ENCODE results near the gene SVEP1.

SVEP1 gene

DNA sequence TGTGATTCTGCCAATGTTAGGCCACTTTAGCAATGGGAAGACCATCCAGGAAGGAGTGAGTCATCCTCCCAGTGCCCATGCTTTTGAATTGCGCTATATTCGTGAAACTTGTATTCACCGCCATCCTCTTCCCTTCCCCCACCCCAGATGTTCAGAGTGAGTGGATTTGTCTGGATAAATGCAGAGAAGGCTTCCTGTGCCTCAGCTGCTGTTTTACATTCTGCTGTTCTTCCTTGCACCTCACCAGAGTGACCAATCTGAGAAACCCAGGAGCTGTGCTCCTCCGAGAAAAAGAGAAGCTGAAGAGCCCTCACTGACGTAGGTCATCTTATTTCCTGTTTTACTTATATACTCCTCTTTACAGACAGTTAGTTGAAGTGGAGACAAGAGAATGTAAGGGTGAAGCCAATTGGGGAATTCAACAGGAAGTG lies 24.6 kb upstream of the SVEP1 start:
- no peak overlapping the region for H3K27ac ChIP-seq (ENCODE audit: insufficient read depth, low read depth, low read length, poor library complexity, severe bottlenecking)
- no peaks in the 10 kb centered on the region for H3K9me3 ChIP-seq (ENCODE audit: control insufficient read depth, low read length)
- no peak overlapping the region for H3K4me3 ChIP-seq (ENCODE audit: insufficient read depth, low read depth, low read length)
- no peaks in the 10 kb centered on the region for H3K27me3 ChIP-seq (ENCODE audit: control insufficient read depth, insufficient read depth, low read length, poor library complexity, severe bottlenecking)
- no peaks in the 10 kb centered on the region for H3K4me1 ChIP-seq (ENCODE audit: control insufficient read depth, insufficient read depth, low read length)
- WGBS, 2 experiments = 94 to 96% methylated on average over 3 to 5 of the region's 5 CpGs
- H3K36me3 ChIP-seq (ENCODE audit: control insufficient read depth, insufficient read depth, low read length) = no peaks in the 10 kb centered on the region

DNA sequence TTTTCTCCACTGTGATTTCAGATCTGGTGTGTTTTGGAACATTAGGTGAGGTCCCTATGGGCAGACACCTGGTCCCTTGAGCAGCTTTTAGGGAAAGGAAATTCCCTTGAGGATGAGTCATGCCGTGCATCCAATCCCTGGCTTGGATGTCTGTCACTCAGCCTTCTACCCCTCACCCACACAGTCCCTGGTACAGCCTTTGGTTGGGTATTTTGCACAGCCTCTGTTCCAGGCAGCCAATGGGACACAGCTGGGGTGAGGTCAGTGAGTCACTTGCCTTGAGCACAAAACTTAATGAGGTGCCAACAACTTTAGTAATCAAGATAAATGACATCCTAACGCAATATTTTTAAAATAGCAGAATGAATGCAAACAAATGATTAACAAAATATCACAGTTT lies 22.7 kb upstream of the SVEP1 start:
- WGBS, 2 experiments = 90 to 91% methylated on average over 2 of the region's 2 CpGs
- Histone ChIP-seq H3K36me3 (ENCODE audit: control insufficient read depth, insufficient read depth, low read length) (no peaks in the 10 kb centered on the region), H3K27me3 (ENCODE audit: control insufficient read depth, insufficient read depth, low read length, poor library complexity, severe bottlenecking) (no peaks in the 10 kb centered on the region), H3K9me3 (ENCODE audit: control insufficient read depth, low read length) (no peaks in the 10 kb centered on the region), H3K4me1 (ENCODE audit: control insufficient read depth, insufficient read depth, low read length) (no peaks in the 10 kb centered on the region), H3K4me3 (ENCODE audit: insufficient read depth, low read depth, low read length) (no peak overlapping the region), H3K27ac (ENCODE audit: insufficient read depth, low read depth, low read length, poor library complexity, severe bottlenecking) (no peak overlapping the region)

DNA sequence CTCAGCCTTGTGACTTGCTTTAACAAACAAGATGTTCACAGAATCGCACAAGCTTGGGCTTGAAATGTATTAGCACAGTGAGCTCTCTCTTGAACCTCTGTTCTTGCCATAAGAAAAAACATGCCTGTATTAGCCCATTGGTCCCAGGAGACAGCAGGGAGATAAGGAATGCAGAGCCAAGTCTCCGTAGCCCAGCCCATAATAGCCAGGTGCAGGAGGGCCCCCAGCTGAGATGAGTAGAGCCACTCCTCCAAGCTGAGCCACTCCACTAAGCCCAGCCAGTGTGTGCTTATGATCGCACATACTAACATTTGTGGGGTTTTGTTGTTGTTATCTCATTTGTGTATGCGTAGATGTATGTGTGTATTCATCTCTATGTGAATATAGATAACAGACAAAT lies 21.6 kb upstream of the SVEP1 start:
- no peak overlapping the region for H3K4me3 ChIP-seq (ENCODE audit: insufficient read depth, low read depth, low read length)
- no peaks in the 10 kb centered on the region for H3K36me3 ChIP-seq (ENCODE audit: control insufficient read depth, insufficient read depth, low read length)
- H3K9me3 ChIP-seq (ENCODE audit: control insufficient read depth, low read length) = no peaks in the 10 kb centered on the region
- H3K4me1 ChIP-seq (ENCODE audit: control insufficient read depth, insufficient read depth, low read length) = no peaks in the 10 kb centered on the region
- WGBS, 2 experiments = 71 to 76% methylated on average over 3 to 4 of the region's 4 CpGs
- H3K27me3 ChIP-seq (ENCODE audit: control insufficient read depth, insufficient read depth, low read length, poor library complexity, severe bottlenecking) = no peaks in the 10 kb centered on the region
- H3K27ac ChIP-seq (ENCODE audit: insufficient read depth, low read depth, low read length, poor library complexity, severe bottlenecking) = no peak overlapping the region

DNA sequence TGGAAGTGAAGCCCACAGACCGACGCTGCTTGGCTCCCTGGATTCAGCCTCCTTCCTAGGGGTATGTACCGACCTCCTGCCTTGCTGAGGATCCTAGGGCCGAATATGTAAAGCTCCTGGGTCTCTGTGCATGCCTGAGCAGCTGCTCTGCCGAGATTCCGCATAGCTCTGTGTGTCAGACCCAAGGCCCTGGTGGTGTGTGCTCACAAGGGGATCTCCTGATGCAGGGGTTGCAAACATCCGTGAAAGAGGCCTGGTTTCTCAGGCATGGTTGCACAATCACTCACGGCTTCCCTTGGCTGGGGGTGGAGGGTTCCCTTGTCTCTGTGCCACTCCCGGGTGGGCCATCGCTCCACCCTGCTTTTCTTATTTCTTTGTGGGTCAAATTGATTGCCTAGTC lies 19.9 kb upstream of the SVEP1 start:
- 74 to 80% methylated on average over 10 of the region's 10 CpGs for WGBS, 2 experiments
- no peaks in the 10 kb centered on the region for H3K36me3 ChIP-seq (ENCODE audit: control insufficient read depth, insufficient read depth, low read length)
- no peak overlapping the region for H3K4me3 ChIP-seq (ENCODE audit: insufficient read depth, low read depth, low read length)
- H3K4me1 ChIP-seq (ENCODE audit: control insufficient read depth, insufficient read depth, low read length) = no peaks in the 10 kb centered on the region
- no peaks in the 10 kb centered on the region for H3K9me3 ChIP-seq (ENCODE audit: control insufficient read depth, low read length)
- no peak overlapping the region for H3K27ac ChIP-seq (ENCODE audit: insufficient read depth, low read depth, low read length, poor library complexity, severe bottlenecking)
- no peaks in the 10 kb centered on the region for H3K27me3 ChIP-seq (ENCODE audit: control insufficient read depth, insufficient read depth, low read length, poor library complexity, severe bottlenecking)

- Histone ChIP-seq H3K27me3 (ENCODE audit: control insufficient read depth, insufficient read depth, low read length, poor library complexity, severe bottlenecking) (no peaks in the 10 kb centered on the region), H3K4me3 (ENCODE audit: insufficient read depth, low read depth, low read length) (no peak overlapping the region), H3K36me3 (ENCODE audit: control insufficient read depth, insufficient read depth, low read length) (no peaks in the 10 kb centered on the region), H3K27ac (ENCODE audit: insufficient read depth, low read depth, low read length, poor library complexity, severe bottlenecking) (no peak overlapping the region), H3K9me3 (ENCODE audit: control insufficient read depth, low read length) (no peaks in the 10 kb centered on the region), H3K4me1 (ENCODE audit: control insufficient read depth, insufficient read depth, low read length) (no peaks in the 10 kb centered on the region)
- WGBS, 2 experiments = 84 to 93% methylated on average over 5 of the region's 5 CpGs
Observed at GRCh38 chr9:110592044-110592830, 12.7 kb upstream of the SVEP1 start.

GRCh38 chr9:110591526-110591925 lies 12.0 kb upstream of the SVEP1 start:
- H3K27ac ChIP-seq (ENCODE audit: insufficient read depth, low read depth, low read length, poor library complexity, severe bottlenecking) = no peak overlapping the region
- WGBS, 2 experiments = 44% methylated on average over 1 of the region's 1 CpG; no CpG with 5 or more reads in 1 of the 2 experiments
- H3K4me3 ChIP-seq (ENCODE audit: insufficient read depth, low read depth, low read length) = no peak overlapping the region
- no peaks in the 10 kb centered on the region for H3K9me3 ChIP-seq (ENCODE audit: control insufficient read depth, low read length)
- H3K4me1 ChIP-seq (ENCODE audit: control insufficient read depth, insufficient read depth, low read length) = no peaks in the 10 kb centered on the region
- no peaks in the 10 kb centered on the region for H3K36me3 ChIP-seq (ENCODE audit: control insufficient read depth, insufficient read depth, low read length)
- no peaks in the 10 kb centered on the region for H3K27me3 ChIP-seq (ENCODE audit: control insufficient read depth, insufficient read depth, low read length, poor library complexity, severe bottlenecking)

- Histone ChIP-seq H3K4me3 (ENCODE audit: insufficient read depth, low read depth, low read length) (no peak overlapping the region), H3K27me3 (ENCODE audit: control insufficient read depth, insufficient read depth, low read length, poor library complexity, severe bottlenecking) (no peaks in the 10 kb centered on the region), H3K36me3 (ENCODE audit: control insufficient read depth, insufficient read depth, low read length) (no peaks in the 10 kb centered on the region), H3K9me3 (ENCODE audit: control insufficient read depth, low read length) (no peaks in the 10 kb centered on the region), H3K27ac (ENCODE audit: insufficient read depth, low read depth, low read length, poor library complexity, severe bottlenecking) (no peak overlapping the region), H3K4me1 (ENCODE audit: control insufficient read depth, insufficient read depth, low read length) (no peaks in the 10 kb centered on the region)
- 92 to 95% methylated on average over 1 of the region's 1 CpG for WGBS, 2 experiments
Observed at GRCh38 chr9:110590816-110591215, 11.3 kb upstream of the SVEP1 start.

- Histone ChIP-seq H3K27me3 (ENCODE audit: control insufficient read depth, insufficient read depth, low read length, poor library complexity, severe bottlenecking) (no peaks in the 10 kb centered on the region), H3K9me3 (ENCODE audit: control insufficient read depth, low read length) (no peaks in the 10 kb centered on the region), H3K4me3 (ENCODE audit: insufficient read depth, low read depth, low read length) (no peak overlapping the region), H3K27ac (ENCODE audit: insufficient read depth, low read depth, low read length, poor library complexity, severe bottlenecking) (no peak overlapping the region), H3K36me3 (ENCODE audit: control insufficient read depth, insufficient read depth, low read length) (no peaks in the 10 kb centered on the region), H3K4me1 (ENCODE audit: control insufficient read depth, insufficient read depth, low read length) (no peaks in the 10 kb centered on the region)
- no CpG with 5 or more reads among the region's 1 CpG for WGBS, 2 experiments
Observed at GRCh38 chr9:110588296-110588695, 8.8 kb upstream of the SVEP1 start.

GRCh38 chr9:110583237-110583636 lies 3.7 kb upstream of the SVEP1 start:
- no peak overlapping the region for H3K4me3 ChIP-seq (ENCODE audit: insufficient read depth, low read depth, low read length)
- peaks cover 4% of the 10 kb centered on the region for H3K4me1 ChIP-seq (ENCODE audit: control insufficient read depth, insufficient read depth, low read length)
- no peak overlapping the region for H3K27ac ChIP-seq (ENCODE audit: insufficient read depth, low read depth, low read length, poor library complexity, severe bottlenecking)
- WGBS, 2 experiments = 81 to 86% methylated on average over 2 to 4 of the region's 4 CpGs
- no peaks in the 10 kb centered on the region for H3K36me3 ChIP-seq (ENCODE audit: control insufficient read depth, insufficient read depth, low read length)
- peaks cover 39% of the 10 kb centered on the region for H3K27me3 ChIP-seq (ENCODE audit: control insufficient read depth, insufficient read depth, low read length, poor library complexity, severe bottlenecking)
- H3K9me3 ChIP-seq (ENCODE audit: control insufficient read depth, low read length) = no peaks in the 10 kb centered on the region

DNA sequence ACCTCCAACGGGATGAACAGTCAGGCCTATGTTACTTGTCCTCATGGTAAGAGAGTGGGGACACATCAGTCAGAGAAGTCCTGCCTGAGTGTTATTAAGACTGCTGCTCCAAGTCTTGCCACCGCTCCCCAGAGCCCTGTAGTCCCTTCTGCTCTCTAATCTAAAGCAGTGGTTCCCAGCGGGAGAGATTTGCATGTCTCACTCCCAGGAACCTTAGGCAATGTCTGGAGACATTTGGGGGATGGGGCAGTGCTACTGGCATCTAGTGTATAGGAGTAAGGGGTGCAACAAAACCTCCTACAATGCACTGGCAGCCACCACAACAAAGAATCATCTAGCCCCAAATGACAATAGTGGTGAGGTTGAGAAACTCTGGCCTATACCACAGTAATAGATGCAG lies 2.6 kb upstream of the SVEP1 start:
- Histone ChIP-seq H3K36me3 (ENCODE audit: control insufficient read depth, insufficient read depth, low read length) (no peaks in the 10 kb centered on the region), H3K9me3 (ENCODE audit: control insufficient read depth, low read length) (no peaks in the 10 kb centered on the region), H3K4me1 (ENCODE audit: control insufficient read depth, insufficient read depth, low read length) (peaks cover 4% of the 10 kb centered on the region), H3K4me3 (ENCODE audit: insufficient read depth, low read depth, low read length) (no peak overlapping the region), H3K27ac (ENCODE audit: insufficient read depth, low read depth, low read length, poor library complexity, severe bottlenecking) (no peak overlapping the region), H3K27me3 (ENCODE audit: control insufficient read depth, insufficient read depth, low read length, poor library complexity, severe bottlenecking) (peaks cover 50% of the 10 kb centered on the region)
- WGBS, 2 experiments = 27 to 38% methylated on average over 3 of the region's 3 CpGs

Measured in ectodermal cell (in vitro differentiated cells).